GM12878 (cell line): Measurements from ENCODE around the gene RPUSD1. TPM values are rescaled to one million over a fixed set of nuclear protein-coding genes. Genes with fewer than 3 reads are reported as not detected.

Source experiments
- ATAC-seq: fragments of 200-7000 bp; cut with Tn5 transposase; 3 replicates; pipeline ENCODE4 v1.9.1; 2020; ENCODE audit warnings: mild to moderate bottlenecking, moderate library complexity
- BruUV-seq: library from RNA; stranded (reverse); fragments of 400-500 nt; replicated peaks from 2 replicates; lab custom pipeline; 2021; lab: Mats Ljungman, UMichigan
- CTCF ChIA-PET: fragments of 300-600 bp; sonication (Branson Sonifier 250); formaldehyde crosslinking; extraction: SDS; loops from one replicate; lab custom pipeline; 2021; ENCODE audit warnings: inconsistent platforms; lab: Yijun Ruan, JAX
- POLR2A ChIA-PET: fragments of 350-600 bp; formaldehyde crosslinking; extraction: SDS; loops from one replicate; lab custom pipeline; 2021; ENCODE audit warnings: inconsistent platforms; lab: Charles Lee
- RAD21 ChIA-PET: fragments of 300-600 bp; sonication (Branson Sonifier 250); formaldehyde crosslinking; loops from one replicate; lab custom pipeline; 2023; ENCODE audit warnings: antibody characterized with exemption; ENCODE audit not compliant: unreplicated experiment; lab: Charles Lee
- SMC1A ChIA-PET: fragments of 300-600 bp; sonication (Branson Sonifier 250); formaldehyde crosslinking; loops from one replicate; lab custom pipeline; 2023; ENCODE audit not compliant: unreplicated experiment, uncharacterized antibody; lab: Charles Lee
- DNase-seq: peaks from one replicate; pipeline ENCODE4 v3.0.0-alpha.2; 2011; ENCODE audit warnings: low read depth, low spot score
- FAIRE-seq: peaks from 3 replicates; lab custom pipeline; 2011; peaks lifted over from hg19 to GRCh38; lab: Jason Lieb, UNC
- H2AFZ ChIP-seq: 2 replicates; pipeline ENCODE4 v1.6.0; 2011; ENCODE audit warnings: low read depth, low read length, control low read depth; ENCODE audit not compliant: control insufficient read depth
- H3K27ac ChIP-seq: 2 replicates; pipeline ENCODE4 v1.5.1; 2011; ENCODE audit warnings: control low read depth; ENCODE audit not compliant: control insufficient read depth, insufficient read depth
- H3K27me3 ChIP-seq, 2 experiments: replicated peaks in 1 of 2; 2 replicates each; pipeline versions ENCODE4 v1.6.0 to v1.6.1; 2011; ENCODE audit warnings: low read length in 1 of 2; ENCODE audit not compliant: control insufficient read depth in 2 of 2, insufficient read depth in 2 of 2
- H3K36me3 ChIP-seq, 2 experiments: 2 replicates each; pipeline ENCODE4 v1.5.1; 2011; ENCODE audit warnings: low read length in 1 of 2; ENCODE audit not compliant: control insufficient read depth in 2 of 2, insufficient read depth in 2 of 2
- H3K4me1 ChIP-seq: 2 replicates; pipeline ENCODE4 v1.6.1; 2011; ENCODE audit warnings: mild to moderate bottlenecking, low read length, moderate library complexity, mixed read lengths; ENCODE audit not compliant: control insufficient read depth, insufficient read depth
- H3K4me2 ChIP-seq: 2 replicates; pipeline ENCODE4 v1.6.0; 2011; ENCODE audit warnings: control low read depth; ENCODE audit not compliant: control insufficient read depth, insufficient read depth
- H3K4me3 ChIP-seq: fragments of 200-600 bp; sonication (generic); 2 replicates; pipeline ENCODE4 v1.5.1; 2016
- H3K79me2 ChIP-seq: 2 replicates; pipeline ENCODE4 v1.6.0; 2011; ENCODE audit warnings: low read length; ENCODE audit not compliant: control insufficient read depth, insufficient read depth
- H3K9ac ChIP-seq: 2 replicates; pipeline ENCODE4 v1.8.0; 2011; ENCODE audit warnings: low read length, control low read depth, mixed read lengths; ENCODE audit not compliant: control insufficient read depth, insufficient read depth
- H3K9me3 ChIP-seq: replicated peaks from 3 replicates; pipeline ENCODE4 v1.5.1; 2011; ENCODE audit warnings: mild to moderate bottlenecking, low read length; ENCODE audit not compliant: control insufficient read depth, insufficient read depth
- H4K20me1 ChIP-seq: 2 replicates; pipeline ENCODE4 v1.6.0; 2011; ENCODE audit not compliant: control insufficient read depth, insufficient read depth
- ATF7 ChIP-seq: fragments of 450-650 bp; IDR thresholded peaks from 2 replicates; pipeline ENCODE4 v1.6.1; 2016; ENCODE audit warnings: low read depth, mild to moderate bottlenecking
- CBX3 ChIP-seq: fragments of 200-600 bp; sonication (generic); IDR thresholded peaks from 2 replicates; pipeline ENCODE4 v1.6.1; 2016; ENCODE audit warnings: low read depth, borderline replicate concordance
- EP300 ChIP-seq, 2 experiments: fragments of 150-350 bp in 1 of 2; IDR thresholded peaks; 2 replicates each; pipeline ENCODE4 v1.6.1; 2011 to 2012; ENCODE audit warnings: low read depth in 2 of 2, low read length in 2 of 2, borderline replicate concordance in 1 of 2, improper control_type of control experiment in 1 of 2, inconsistent platforms in 1 of 2; ENCODE audit not compliant: control insufficient read depth in 1 of 2
- EZH2 ChIP-seq: IDR thresholded peaks from 2 replicates; pipeline ENCODE4 v1.6.1; 2012; ENCODE audit warnings: low read depth, mild to moderate bottlenecking, control low read depth, inconsistent platforms, low read length, borderline replicate concordance; ENCODE audit not compliant: control insufficient read depth
- HDAC6 ChIP-seq: fragments of 200-600 bp; sonication (generic); IDR thresholded peaks from one replicate; pipeline ENCODE4 v1.8.0; 2017; ENCODE audit warnings: antibody characterized with exemption; ENCODE audit not compliant: unreplicated experiment
- IRF3 ChIP-seq: fragments of 450-650 bp; IDR thresholded peaks from 2 replicates; pipeline ENCODE4 v1.6.1; 2014; ENCODE audit warnings: mild to moderate bottlenecking
- LARP7 ChIP-seq: fragments of 450-650 bp; IDR thresholded peaks from 2 replicates; pipeline ENCODE4 v1.6.1; 2017; ENCODE audit warnings: mild to moderate bottlenecking
- MTA3 ChIP-seq: IDR thresholded peaks from 2 replicates; pipeline ENCODE4 v1.6.1; 2012; ENCODE audit warnings: low read length, inconsistent platforms, borderline replicate concordance
- NFXL1 ChIP-seq: fragments of 450-650 bp; IDR thresholded peaks from 2 replicates; pipeline ENCODE4 v1.6.1; 2017; ENCODE audit warnings: antibody characterized with exemption, mild to moderate bottlenecking, borderline replicate concordance
- RAD51 ChIP-seq: fragments of 450-650 bp; IDR thresholded peaks from 2 replicates; pipeline ENCODE4 v1.6.1; 2016; ENCODE audit warnings: moderate library complexity, mild to moderate bottlenecking, inconsistent platforms
- RBBP5 ChIP-seq: fragments of 200-600 bp; sonication (generic); conservative IDR thresholded peaks from 2 replicates; pipeline ENCODE4 v1.6.1; 2016
- SUZ12 ChIP-seq: fragments of 200-600 bp; sonication (generic); IDR thresholded peaks from one replicate; pipeline ENCODE4 v1.6.1; 2018; ENCODE audit warnings: antibody characterized with exemption, mild to moderate bottlenecking; ENCODE audit not compliant: unreplicated experiment
- TBL1XR1 ChIP-seq: IDR thresholded peaks from 2 replicates; pipeline ENCODE4 v1.6.1; 2012; ENCODE audit warnings: low read depth, low read length, improper control_type of control experiment
- YY1 ChIP-seq: IDR thresholded peaks from 2 replicates; pipeline ENCODE4 v1.6.1; 2011; ENCODE audit warnings: low read depth, mild to moderate bottlenecking, low read length
- ZBED1 ChIP-seq: IDR thresholded peaks from 2 replicates; pipeline ENCODE4 v1.6.1; 2016; ENCODE audit warnings: borderline replicate concordance
- WGBS: methylation state at CpG from one replicate; pipeline ENCODE4 v1.1.6; 2016; ENCODE audit warnings: low lambda C conversion rate; ENCODE audit not compliant: insufficient replicate concordance, insufficient coverage; ENCODE audit errors: missing lambda C conversion rate; 5-methylcytosine and 5-hydroxymethylcytosine counted together
- in situ Hi-C: fragments of 300-500 bp; cut with MboI; formaldehyde crosslinking; loops from 9 replicates; pipeline ENCODE4 v1.14.3; 2018; ENCODE audit warnings: mixed read lengths
- intact Hi-C: fragments of 100-400 bp; cut with micrococcal nuclease; formaldehyde crosslinking; loops from one replicate; pipeline ENCODE4 v1.14.2; 2022; ENCODE audit not compliant: unreplicated experiment
- polyA plus RNA-seq, 11 experiments: library from polyadenylated mRNA; depleted of rRNA in 4 of 11; unstranded in 6 of 11; stranded (reverse) in 5 of 11; fragments of >200 nt; fragmentation: Nextera tagmentation in 4 of 11; fragmentation: Illumina TruSeq in 1 of 11; extraction: Ambion mirVana in 4 of 11; extraction: Trizol in 1 of 11; gene quantifications; 1 replicate in 1 of 11; 2 replicates in 10 of 11; pipeline versions ENCODE4 v1.2.1 to v1.2.3, GENCODE V29; 2011 to 2016; ENCODE audit warnings: inconsistent platforms in 2 of 11, missing spikeins in 2 of 11, low read depth in 1 of 11
- total RNA-seq, 4 experiments: library from RNA; depleted of rRNA in 3 of 4; stranded (reverse); fragments of >200 nt in 3 of 4; fragmentation: Illumina TruSeq in 1 of 4; extraction: Trizol in 1 of 4; gene quantifications; 2 replicates each; pipeline versions ENCODE4 v1.2.1 to v1.2.3, GENCODE V29; 2013 to 2021

The RPUSD1 gene
- total and polyA plus RNA-seq, 10 of the 15 experiments (the other 5 are each of a cell fraction or from before 2014, with no cell fraction given) = 0.55 to 49.9 (median 21.1) TPM

GRCh38 chr16:746637-747036, 41.5 kb downstream of the RPUSD1 start:
- CTCF ChIA-PET = no interaction called here
- DNase-seq (no peak), FAIRE-seq (no peak), ATAC-seq (no peak)
- BruUV-seq = no TSS peak
- H3K36me3 ChIP-seq = no peaks in the 10 kb centered on the region
- SMC1A ChIA-PET = no interaction called here
- H3K4me3 ChIP-seq = no peak overlapping the region
- no peak overlapping the region for H3K4me2 ChIP-seq
- H3K79me2 ChIP-seq = no peaks in the 10 kb centered on the region
- H3K27ac ChIP-seq = no peak overlapping the region
- TF ChIP-seq ATF7 = no peak
- no peak for TF ChIP-seq RBBP5
- TF ChIP-seq EZH2 = no peak
- TF ChIP-seq LARP7 = no peak
- no peak for TF ChIP-seq CBX3
- TF ChIP-seq RAD51 = no peak
- no peak for TF ChIP-seq EP300 (IDR thresholded peaks at IDR 0.05; ENCODE audit: borderline replicate concordance in 1 of 2, control insufficient read depth in 1 of 2, low read depth in 2 of 2, low read length in 2 of 2)
- TF ChIP-seq YY1 = no peak
- TF ChIP-seq HDAC6 = no peak
- TF ChIP-seq ZBED1 = no peak
- no peak for TF ChIP-seq SUZ12
- no peak for TF ChIP-seq MTA3
- no peak for TF ChIP-seq IRF3
- no peak for TF ChIP-seq TBL1XR1
- TF ChIP-seq NFXL1 = no peak
- no peaks in the 10 kb centered on the region; a peak in 1 of 4 replicates for H3K27me3 ChIP-seq
- in situ Hi-C loops (no loop called here), intact Hi-C loops (no loop called here)
- H4K20me1 ChIP-seq = no peaks in the 10 kb centered on the region
- POLR2A ChIA-PET = no interaction called here
- H3K9ac ChIP-seq = no peak overlapping the region
- RAD21 ChIA-PET = no interaction called here
- H3K9me3 ChIP-seq = no peaks in the 10 kb centered on the region
- WGBS = 41% methylated on average over 13 of the region's 13 CpGs
- H3K4me1 ChIP-seq = no peaks in the 10 kb centered on the region; the same call in 1 of the 2 replicates
- no peak overlapping the region for H2AFZ ChIP-seq
